Fibroblast of pulmonary artery (primary cell): ENCODE data around the gene RASSF5.

Experiments used
- DNase-seq: peaks from one replicate; pipeline ENCODE4 v3.0.0-alpha.2; 2010; ENCODE audit warnings: low read depth
- H3K4me3 ChIP-seq: replicated peaks from 2 replicates; pipeline ENCODE4 v1.5.1; 2011; ENCODE audit warnings: low read depth, mild to moderate bottlenecking, control low read depth, low read length, moderate library complexity
- TF ChIP-seq, protein P1 (sequence below): IDR thresholded peaks from 2 replicates; pipeline ENCODE4 v1.5.1; 2011; ENCODE audit warnings: mild to moderate bottlenecking, control low read depth, low read length, inconsistent platforms; ENCODE audit errors: missing control alignments

RASSF5 gene, protein sequence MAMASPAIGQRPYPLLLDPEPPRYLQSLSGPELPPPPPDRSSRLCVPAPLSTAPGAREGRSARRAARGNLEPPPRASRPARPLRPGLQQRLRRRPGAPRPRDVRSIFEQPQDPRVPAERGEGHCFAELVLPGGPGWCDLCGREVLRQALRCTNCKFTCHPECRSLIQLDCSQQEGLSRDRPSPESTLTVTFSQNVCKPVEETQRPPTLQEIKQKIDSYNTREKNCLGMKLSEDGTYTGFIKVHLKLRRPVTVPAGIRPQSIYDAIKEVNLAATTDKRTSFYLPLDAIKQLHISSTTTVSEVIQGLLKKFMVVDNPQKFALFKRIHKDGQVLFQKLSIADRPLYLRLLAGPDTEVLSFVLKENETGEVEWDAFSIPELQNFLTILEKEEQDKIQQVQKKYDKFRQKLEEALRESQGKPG

DNA sequence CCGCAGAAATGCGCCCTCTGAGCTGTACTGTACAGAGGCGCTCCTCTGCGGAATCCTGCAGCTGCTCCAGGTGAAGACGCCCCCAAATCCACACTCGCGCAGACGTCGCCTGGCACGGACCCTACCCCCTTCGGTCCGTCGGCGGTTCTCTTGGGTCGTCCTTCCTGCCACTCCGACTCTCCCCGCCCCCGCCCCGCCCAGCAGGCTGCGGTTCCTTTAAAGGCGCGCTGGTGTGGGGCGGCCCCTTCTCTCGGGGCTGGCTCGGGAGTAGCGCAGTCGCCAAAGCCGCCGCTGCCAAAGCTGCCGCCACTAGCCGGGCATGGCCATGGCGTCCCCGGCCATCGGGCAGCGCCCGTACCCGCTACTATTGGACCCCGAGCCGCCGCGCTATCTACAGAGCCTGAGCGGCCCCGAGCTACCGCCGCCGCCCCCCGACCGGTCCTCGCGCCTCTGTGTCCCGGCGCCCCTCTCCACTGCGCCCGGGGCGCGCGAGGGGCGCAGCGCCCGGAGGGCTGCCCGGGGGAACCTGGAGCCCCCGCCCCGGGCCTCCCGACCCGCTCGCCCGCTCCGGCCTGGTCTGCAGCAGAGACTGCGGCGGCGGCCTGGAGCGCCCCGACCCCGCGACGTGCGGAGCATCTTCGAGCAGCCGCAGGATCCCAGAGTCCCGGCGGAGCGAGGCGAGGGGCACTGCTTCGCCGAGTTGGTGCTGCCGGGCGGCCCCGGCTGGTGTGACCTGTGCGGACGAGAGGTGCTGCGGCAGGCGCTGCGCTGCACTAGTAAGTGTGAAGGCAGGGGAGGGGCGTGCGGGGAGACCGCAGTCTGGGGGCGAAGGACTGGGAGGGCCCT, at the start of gene RASSF5:
Gene RASSF5 (plus strand): TSS at position 248 of the 846 bp plus-strand sequence. CDS start 72 bp downstream, at position 320.
- peak; percentile 59 for DNase-seq
- TF ChIP-seq, protein P1, sequence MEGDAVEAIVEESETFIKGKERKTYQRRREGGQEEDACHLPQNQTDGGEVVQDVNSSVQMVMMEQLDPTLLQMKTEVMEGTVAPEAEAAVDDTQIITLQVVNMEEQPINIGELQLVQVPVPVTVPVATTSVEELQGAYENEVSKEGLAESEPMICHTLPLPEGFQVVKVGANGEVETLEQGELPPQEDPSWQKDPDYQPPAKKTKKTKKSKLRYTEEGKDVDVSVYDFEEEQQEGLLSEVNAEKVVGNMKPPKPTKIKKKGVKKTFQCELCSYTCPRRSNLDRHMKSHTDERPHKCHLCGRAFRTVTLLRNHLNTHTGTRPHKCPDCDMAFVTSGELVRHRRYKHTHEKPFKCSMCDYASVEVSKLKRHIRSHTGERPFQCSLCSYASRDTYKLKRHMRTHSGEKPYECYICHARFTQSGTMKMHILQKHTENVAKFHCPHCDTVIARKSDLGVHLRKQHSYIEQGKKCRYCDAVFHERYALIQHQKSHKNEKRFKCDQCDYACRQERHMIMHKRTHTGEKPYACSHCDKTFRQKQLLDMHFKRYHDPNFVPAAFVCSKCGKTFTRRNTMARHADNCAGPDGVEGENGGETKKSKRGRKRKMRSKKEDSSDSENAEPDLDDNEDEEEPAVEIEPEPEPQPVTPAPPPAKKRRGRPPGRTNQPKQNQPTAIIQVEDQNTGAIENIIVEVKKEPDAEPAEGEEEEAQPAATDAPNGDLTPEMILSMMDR, result no peak
- peak within 1 kb of the TSS; percentile 51 for H3K4me3 ChIP-seq

DNA sequence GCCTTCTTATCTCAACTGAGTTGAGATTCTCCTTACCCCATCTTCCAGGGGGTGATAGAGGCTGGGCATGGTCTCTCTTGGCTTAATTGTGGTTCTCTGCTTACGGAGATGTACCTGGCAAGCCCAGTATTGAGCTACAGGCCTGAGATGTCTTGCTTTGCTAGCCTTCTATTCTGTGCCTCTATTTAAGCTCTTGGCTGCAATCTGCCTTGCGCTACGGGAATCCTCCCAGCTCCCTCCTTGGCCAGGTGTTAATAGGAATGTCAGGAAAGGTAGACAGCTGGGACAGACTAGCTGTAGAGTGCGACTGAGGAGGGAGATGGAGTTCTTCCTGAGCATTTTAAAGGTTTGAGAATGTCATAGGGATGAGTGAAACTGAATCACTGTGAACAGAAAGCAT, 47.6 kb upstream of the RASSF5 start:
- TF ChIP-seq, protein P1, result no peak
- no peak overlapping the region for H3K4me3 ChIP-seq
- DNase-seq, result no peak

DNA sequence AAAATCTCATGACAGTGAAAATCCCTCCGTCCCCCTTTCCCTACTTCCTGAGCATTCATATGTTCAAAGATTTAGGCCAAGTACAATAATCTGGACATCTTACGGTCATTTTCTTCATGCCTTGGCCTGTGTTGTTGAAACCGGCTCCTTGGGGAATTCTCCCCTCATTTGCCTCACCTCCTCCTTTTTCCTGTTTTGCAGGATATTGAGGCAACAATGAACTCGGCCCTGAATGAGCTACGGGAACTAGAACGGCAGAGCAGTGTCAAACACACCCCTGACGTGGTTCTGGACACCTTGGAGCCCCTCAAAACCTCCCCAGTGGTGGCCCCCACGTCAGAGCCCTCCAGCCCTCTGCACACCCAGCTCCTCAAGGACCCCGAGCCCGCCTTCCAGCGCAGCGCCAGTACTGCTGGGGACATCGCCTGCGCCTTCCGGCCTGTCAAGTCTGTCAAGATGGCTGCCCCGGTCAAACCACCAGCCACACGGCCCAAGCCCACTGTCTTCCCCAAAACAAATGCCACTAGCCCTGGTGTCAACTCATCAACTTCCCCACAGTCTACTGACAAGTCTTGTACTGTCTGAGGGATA, 46.4 kb upstream of the RASSF5 start:
- TF ChIP-seq, protein P1, result no peak
- H3K4me3 ChIP-seq, result no peak overlapping the region
- peak; percentile 78 for DNase-seq

DNA sequence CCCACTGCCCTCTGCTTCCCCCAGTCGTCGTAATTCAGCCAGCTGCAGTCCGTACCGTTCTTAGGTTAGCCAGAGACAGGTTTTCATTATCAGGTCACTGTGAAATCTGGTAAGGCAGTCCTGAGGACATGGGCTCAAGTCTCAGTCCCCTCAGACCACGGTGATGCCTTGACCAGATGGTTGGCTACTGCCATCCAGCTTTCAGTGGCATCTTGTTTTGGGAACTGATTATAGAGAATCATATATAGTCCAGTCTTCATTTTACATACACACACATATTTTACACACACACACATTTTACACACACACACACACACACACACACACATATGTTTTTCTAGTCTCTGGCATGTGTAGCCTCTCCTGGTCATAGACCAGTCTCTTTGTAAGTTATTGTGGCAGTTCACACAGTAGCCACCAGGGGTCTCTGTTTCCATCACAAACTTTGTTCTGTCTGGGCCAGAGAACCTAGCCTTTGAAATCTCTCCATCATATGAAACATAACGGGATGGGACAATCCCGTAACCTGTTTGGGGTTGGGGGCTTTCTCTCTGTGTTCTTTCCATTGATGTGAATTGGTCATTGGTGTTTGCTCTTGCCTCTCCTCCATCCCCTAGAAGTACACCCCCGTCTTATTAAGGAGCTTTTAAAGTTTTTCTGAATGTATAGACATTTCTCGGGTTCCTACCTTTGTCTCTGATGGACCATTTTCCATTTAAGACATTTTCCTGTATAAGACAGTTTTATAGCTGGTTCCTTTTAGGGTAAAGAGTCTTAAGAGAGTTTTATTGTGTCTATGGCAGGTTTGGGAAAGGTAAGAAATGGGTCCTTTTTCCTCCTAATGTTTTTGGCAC, 45.5 kb upstream of the RASSF5 start:
- no peak overlapping the region for H3K4me3 ChIP-seq
- peak; percentile 87 for DNase-seq
- TF ChIP-seq, protein P1, result peak; percentile 84

DNA sequence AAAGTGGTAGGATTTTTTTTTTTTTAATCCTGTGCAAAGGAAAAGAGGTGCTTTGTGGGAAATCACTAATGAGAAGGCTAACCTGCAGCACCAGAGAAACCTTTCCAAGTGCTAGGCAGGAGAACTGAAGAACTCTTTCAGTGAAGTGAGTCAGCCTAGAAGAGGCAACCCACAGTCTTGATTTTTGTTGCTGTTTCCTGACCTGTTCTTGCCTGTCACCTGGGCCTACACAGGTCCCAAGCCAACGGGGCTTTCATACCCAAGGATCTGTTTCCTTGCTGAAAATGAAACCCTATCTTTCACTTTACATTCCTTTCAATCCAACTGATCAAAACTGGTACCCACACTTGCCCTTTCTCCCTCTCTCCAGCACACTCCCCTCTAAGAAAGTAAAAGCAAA, 44.2 kb upstream of the RASSF5 start:
- no peak overlapping the region for H3K4me3 ChIP-seq
- DNase-seq, result no peak
- TF ChIP-seq, protein P1, result no peak

DNA sequence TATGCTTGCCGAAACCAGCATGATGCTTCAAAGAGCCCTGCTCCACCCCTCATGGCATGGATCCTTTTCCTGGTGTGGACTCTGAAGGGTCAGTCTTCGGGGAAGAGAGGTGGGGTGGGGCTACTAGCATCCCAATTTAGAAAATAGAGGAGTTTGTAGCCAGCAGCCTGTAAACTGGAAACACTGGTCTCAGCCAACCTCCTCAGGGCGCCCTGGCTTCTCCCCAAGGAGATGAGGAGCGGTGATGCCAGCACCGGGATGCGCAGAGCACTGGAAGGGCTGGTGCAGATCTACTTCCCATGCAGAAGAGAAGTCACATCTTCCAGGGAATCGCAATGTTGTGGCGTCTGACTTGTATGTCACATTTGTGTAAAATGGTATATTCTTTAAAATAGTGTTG, 43.4 kb upstream of the RASSF5 start:
- TF ChIP-seq, protein P1, result no peak
- H3K4me3 ChIP-seq, result no peak overlapping the region
- no peak for DNase-seq
